Activated CD8-positive, alpha-beta memory T cell treated with anti-CD3 and anti-CD28 coated beads, Interleukin-2, amount 50 U/mL, for 48 hours (primary cell): ENCODE results near the gene COPG1.

Experiments
- DNase-seq: peaks from one replicate; pipeline ENCODE4 v3.0.0-alpha.2; 2020

The COPG1 gene

GRCh38 chr3:129282727-129283327 lies 33.4 kb downstream of the COPG1 start:
- no peak for DNase-seq

GRCh38 chr3:129286081-129286480 lies 36.7 kb downstream of the COPG1 start:
- no peak for DNase-seq

GRCh38 chr3:129288446-129288845 lies 39.0 kb downstream of the COPG1 start:
- DNase-seq, result no peak

GRCh38 chr3:129289201-129289921 lies 40.0 kb downstream of the COPG1 start:
- no peak for DNase-seq

- no peak for DNase-seq
Measured at GRCh38 chr3:129291236-129291886, 42.0 kb downstream of the COPG1 start.

GRCh38 chr3:129295286-129295685 lies 45.9 kb downstream of the COPG1 start:
- no peak for DNase-seq

GRCh38 chr3:129304146-129304961 lies 54.9 kb downstream of the COPG1 start:
- DNase-seq, result no peak

GRCh38 chr3:129304962-129305222 lies 55.5 kb downstream of the COPG1 start:
- no peak for DNase-seq

- no peak for DNase-seq
Measured at GRCh38 chr3:129305592-129306091, 56.2 kb downstream of the COPG1 start.

GRCh38 chr3:129308636-129309035 lies 59.2 kb downstream of the COPG1 start:
- no peak for DNase-seq

GRCh38 chr3:129310111-129311011 lies 61.0 kb downstream of the COPG1 start:
- DNase-seq, result no peak

- DNase-seq, result no peak
Measured at GRCh38 chr3:129311054-129311902, 61.9 kb downstream of the COPG1 start.

GRCh38 chr3:129312021-129312639 lies 62.7 kb downstream of the COPG1 start:
- peak; percentile 53 for DNase-seq

GRCh38 chr3:129312671-129313414 lies 63.4 kb downstream of the COPG1 start:
- DNase-seq, result peak; percentile 52

GRCh38 chr3:129313415-129313664 lies 63.9 kb downstream of the COPG1 start:
- DNase-seq, result no peak

GRCh38 chr3:129313665-129314385 lies 64.4 kb downstream of the COPG1 start:
- peak; percentile 57 for DNase-seq

- peak; percentile 83 for DNase-seq
Measured at GRCh38 chr3:129314386-129315222, 65.2 kb downstream of the COPG1 start.

- DNase-seq, result peak; percentile 78
Measured at GRCh38 chr3:129315223-129315997, 66.0 kb downstream of the COPG1 start.
